ENCODE data around the gene MAP7.

MAP7 gene

DNA sequence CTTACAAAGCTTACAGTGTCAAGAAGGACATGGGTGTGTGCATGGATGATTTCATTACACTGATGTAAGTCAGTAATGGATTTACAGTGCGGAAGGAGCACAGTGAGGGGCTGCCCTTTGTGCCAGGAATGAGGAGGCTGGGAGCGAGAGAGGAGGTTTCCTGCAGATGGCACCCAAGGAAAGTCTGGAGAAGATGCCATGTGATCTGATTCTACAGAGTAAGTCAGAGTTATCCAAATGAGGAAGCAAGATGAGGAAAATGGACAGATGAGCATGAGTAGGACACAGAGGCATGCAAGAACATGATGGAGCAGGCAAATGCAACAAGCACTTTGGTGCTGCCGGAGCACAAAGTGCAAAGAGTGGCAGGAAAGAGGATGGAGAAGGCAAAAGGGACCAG lies 29.7 kb downstream of the MAP7 start:
- no peak overlapping the region for H3K4me3 ChIP-seq (ENCODE audit: low read depth, low read length)
- TF ChIP-seq, protein P1, sequence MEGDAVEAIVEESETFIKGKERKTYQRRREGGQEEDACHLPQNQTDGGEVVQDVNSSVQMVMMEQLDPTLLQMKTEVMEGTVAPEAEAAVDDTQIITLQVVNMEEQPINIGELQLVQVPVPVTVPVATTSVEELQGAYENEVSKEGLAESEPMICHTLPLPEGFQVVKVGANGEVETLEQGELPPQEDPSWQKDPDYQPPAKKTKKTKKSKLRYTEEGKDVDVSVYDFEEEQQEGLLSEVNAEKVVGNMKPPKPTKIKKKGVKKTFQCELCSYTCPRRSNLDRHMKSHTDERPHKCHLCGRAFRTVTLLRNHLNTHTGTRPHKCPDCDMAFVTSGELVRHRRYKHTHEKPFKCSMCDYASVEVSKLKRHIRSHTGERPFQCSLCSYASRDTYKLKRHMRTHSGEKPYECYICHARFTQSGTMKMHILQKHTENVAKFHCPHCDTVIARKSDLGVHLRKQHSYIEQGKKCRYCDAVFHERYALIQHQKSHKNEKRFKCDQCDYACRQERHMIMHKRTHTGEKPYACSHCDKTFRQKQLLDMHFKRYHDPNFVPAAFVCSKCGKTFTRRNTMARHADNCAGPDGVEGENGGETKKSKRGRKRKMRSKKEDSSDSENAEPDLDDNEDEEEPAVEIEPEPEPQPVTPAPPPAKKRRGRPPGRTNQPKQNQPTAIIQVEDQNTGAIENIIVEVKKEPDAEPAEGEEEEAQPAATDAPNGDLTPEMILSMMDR (IDR thresholded peaks at IDR 0.05; ENCODE audit: insufficient read depth, low read depth, low read length, missing control alignments) = no peak
- DNase-seq (ENCODE audit: low read depth) = no peak

DNA sequence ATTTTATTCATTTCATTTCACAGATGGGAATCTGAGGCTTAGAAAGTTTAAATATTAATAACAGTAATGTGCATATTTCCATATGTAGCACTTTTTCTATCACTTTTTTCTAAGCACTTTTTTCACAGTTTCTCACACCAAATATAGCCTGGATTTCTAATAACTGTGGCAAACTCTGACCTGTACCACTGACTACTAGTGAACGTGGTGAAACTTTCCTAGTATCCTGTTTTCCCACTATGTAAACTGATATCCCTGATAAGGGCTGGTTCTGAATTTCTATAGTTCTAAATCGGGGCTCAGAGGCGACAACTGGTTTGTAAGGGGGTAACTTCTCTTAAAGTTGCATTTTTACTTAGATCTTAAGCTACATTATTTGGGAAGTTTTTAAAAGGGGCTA lies 32.6 kb downstream of the MAP7 start:
- no peak for DNase-seq (ENCODE audit: low read depth)
- no peak overlapping the region for H3K4me3 ChIP-seq (ENCODE audit: low read depth, low read length)
- TF ChIP-seq, protein P1 (IDR thresholded peaks at IDR 0.05; ENCODE audit: insufficient read depth, low read depth, low read length, missing control alignments) = no peak

DNA sequence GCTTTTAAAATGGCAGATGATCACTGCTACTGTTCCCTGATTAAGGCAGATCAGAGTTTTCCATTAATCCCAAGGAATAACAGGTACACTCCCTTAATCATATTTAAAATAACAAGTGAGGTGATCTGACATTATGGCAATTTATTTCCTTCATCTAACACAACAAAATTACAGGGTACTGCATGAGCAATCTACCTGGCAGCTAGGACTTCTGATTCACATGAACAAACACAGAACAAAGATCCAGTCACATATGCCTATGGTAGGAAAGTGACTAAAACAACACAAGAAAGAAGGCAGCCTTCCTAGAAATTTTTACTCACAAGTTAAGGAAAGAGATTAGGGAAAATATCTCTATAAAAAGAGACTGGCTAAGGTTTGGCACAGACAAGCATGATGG lies 33.2 kb downstream of the MAP7 start:
- TF ChIP-seq, protein P1 (IDR thresholded peaks at IDR 0.05; ENCODE audit: insufficient read depth, low read depth, low read length, missing control alignments) = no peak
- no peak overlapping the region for H3K4me3 ChIP-seq (ENCODE audit: low read depth, low read length)
- no peak for DNase-seq (ENCODE audit: low read depth)

DNA sequence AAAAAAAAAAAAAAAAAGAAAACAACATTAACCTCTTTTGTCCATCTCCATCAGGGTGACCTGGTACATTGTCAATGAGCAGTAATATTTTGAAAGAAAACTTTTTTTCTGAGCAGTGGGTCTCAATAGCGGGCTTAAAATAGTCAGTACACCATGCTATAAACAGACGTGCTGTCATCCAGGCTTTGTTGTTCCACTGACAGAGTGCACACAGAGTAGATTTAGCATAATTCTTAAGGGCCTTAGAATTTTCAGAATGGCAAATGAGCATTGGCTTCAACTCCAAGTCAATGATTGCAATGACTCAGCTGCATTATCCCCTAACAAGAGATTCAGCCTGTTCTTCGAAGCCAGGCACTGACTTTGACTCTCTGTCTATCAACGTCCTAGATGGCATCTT lies 35.6 kb downstream of the MAP7 start:
- TF ChIP-seq, protein P1 (IDR thresholded peaks at IDR 0.05; ENCODE audit: insufficient read depth, low read depth, low read length, missing control alignments) = no peak

DNA sequence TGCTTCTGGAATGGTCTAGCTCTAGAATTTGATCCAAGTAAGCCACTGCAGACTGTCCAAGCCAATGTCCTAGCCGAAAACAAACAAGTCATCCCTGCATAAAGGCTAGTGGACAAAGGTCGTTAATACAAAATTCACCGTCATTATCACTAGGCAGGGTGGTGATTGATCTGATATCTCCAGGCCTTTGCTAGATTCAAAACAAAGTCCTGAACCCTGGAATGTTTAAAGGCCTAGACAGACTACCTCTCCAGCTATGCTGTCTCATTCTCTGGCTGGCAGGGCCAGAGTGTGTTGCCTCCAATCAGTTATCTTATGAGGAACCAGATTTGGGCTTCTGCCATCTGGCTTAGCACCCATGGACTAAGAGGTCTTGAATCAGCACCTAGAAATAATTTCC lies 38.3 kb downstream of the MAP7 start:
- no peak for DNase-seq (ENCODE audit: low read depth)
- H3K4me3 ChIP-seq (ENCODE audit: low read depth, low read length) = no peak overlapping the region
- TF ChIP-seq, protein P1 (IDR thresholded peaks at IDR 0.05; ENCODE audit: insufficient read depth, low read depth, low read length, missing control alignments) = no peak

More for the DNA sequence above, 35.6 kb downstream of the MAP7 start:
- H3K4me3 ChIP-seq (ENCODE audit: low read depth, low read length) = no peak overlapping the region
- DNase-seq (ENCODE audit: low read depth) = no peak

DNA sequence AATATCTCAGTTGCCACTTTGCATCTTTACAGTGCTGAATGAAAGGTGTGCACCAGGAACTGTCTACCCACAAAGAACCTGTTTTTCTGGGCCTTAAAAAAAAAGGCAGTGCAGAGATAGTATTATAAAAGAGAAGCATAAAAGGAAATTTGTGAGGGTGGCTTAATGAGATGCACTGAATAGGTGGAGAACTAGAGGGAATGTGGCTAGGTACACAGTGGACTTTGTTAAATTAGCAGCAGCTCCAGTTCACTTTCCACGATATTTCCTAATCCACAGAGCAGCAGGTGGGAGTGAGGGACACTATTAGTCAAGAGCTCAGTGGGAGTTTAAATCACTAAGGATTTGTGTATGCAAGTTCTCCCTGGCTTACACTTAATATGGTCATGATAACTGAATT lies 38.8 kb downstream of the MAP7 start:
- DNase-seq (ENCODE audit: low read depth) = no peak
- H3K4me3 ChIP-seq (ENCODE audit: low read depth, low read length) = no peak overlapping the region
- TF ChIP-seq, protein P1 (IDR thresholded peaks at IDR 0.05; ENCODE audit: insufficient read depth, low read depth, low read length, missing control alignments) = no peak

DNA sequence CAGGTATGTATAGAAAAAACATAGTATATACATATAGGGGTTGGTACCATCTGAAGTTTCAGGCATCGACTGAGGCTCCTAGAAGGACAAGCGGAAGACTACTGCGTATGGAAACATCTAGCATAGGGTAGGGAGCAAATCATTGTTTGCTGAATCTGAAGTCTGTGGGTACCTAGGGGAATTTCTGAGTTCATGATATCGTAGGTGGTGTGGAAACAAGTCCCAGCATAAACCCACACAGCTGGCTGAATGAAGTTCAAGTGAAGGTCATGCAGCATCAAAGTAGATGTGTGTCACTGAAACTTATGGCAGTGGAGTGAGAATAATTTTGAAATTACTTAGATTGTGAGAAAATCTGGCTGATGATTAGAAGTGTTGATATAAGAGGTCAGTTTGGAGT lies 39.4 kb downstream of the MAP7 start:
- peak; percentile 16 for DNase-seq (ENCODE audit: low read depth)
- TF ChIP-seq, protein P1 (IDR thresholded peaks at IDR 0.05; ENCODE audit: insufficient read depth, low read depth, low read length, missing control alignments) = no peak
- H3K4me3 ChIP-seq (ENCODE audit: low read depth, low read length) = no peak overlapping the region

Data from GM12865 (cell line).